H1 (cell line): ENCODE data around the gene BIRC5.

Experiments used
- CHD1 ChIP-seq: IDR thresholded peaks from 2 replicates; pipeline ENCODE4 v1.6.1; 2012; ENCODE audit warnings: low read depth, low read length, improper control_type of control experiment
- CTCF ChIP-seq, 3 experiments: IDR thresholded peaks; 1 replicate in 2 of 3; 2 replicates in 1 of 3; pipeline versions ENCODE4 v1.5.1 to v1.6.1; 2011; ENCODE audit warnings: low read length in 3 of 3, mild to moderate bottlenecking in 3 of 3, inconsistent platforms in 2 of 3, low read depth in 1 of 3, moderate library complexity in 1 of 3; ENCODE audit not compliant: insufficient read depth in 1 of 3; ENCODE audit errors: control extremely low read depth in 1 of 3
- E2F6 ChIP-seq: IDR thresholded peaks from 2 replicates; pipeline ENCODE4 v1.6.1; 2012; ENCODE audit warnings: inconsistent platforms
- JUND ChIP-seq: IDR thresholded peaks from 2 replicates; pipeline ENCODE4 v1.6.1; 2011; ENCODE audit warnings: mild to moderate bottlenecking, improper control_type of control experiment, low read length
- NRF1 ChIP-seq: IDR thresholded peaks from 2 replicates; pipeline ENCODE4 v1.6.1; 2011; ENCODE audit warnings: mild to moderate bottlenecking, low read depth, low read length, improper control_type of control experiment
- RAD21 ChIP-seq, 2 experiments: IDR thresholded peaks in 1 of 2; conservative IDR thresholded peaks in 1 of 2; 2 replicates each; pipeline ENCODE4 v1.6.1; 2011; ENCODE audit warnings: low read depth in 2 of 2, low read length in 2 of 2, improper control_type of control experiment in 1 of 2, inconsistent platforms in 1 of 2, mild to moderate bottlenecking in 1 of 2, moderate library complexity in 1 of 2
- RXRA ChIP-seq: IDR thresholded peaks from 2 replicates; pipeline ENCODE4 v1.6.1; 2011; ENCODE audit warnings: low read depth, mild to moderate bottlenecking, low read length, moderate library complexity; ENCODE audit not compliant: insufficient read depth
- SIRT6 ChIP-seq: IDR thresholded peaks from one replicate; pipeline ENCODE4 v1.7.1; 2012; ENCODE audit warnings: low read length, inconsistent platforms

GRCh38 chr17:78263063-78263735, 49.1 kb downstream of the BIRC5 start:
- TF ChIP-seq SIRT6 (no peak), CHD1 (no peak), RXRA (no peak), JUND (no peak), CTCF (IDR thresholded peaks at IDR 0.05; ENCODE audit: control extremely low read depth in 1 of 3, insufficient read depth in 1 of 3, low read depth in 1 of 3, low read length in 3 of 3) (no peak), E2F6 (no peak), RAD21 (IDR thresholded peaks at IDR 0.05 in 1 of 2, conservative IDR thresholded peaks at IDR 0.05 in 1 of 2; ENCODE audit: low read depth in 2 of 2, low read length in 2 of 2) (no peak), NRF1 (no peak)
